SJSA1 (cell line): ENCODE data around the gene UTS2B. TPM values are rescaled to one million over a fixed set of nuclear protein-coding genes. Genes with fewer than 3 reads are reported as not detected.
A peak's percentile ranks its signal among the peaks of the same experiment; 100 is the strongest.

ENCODE experiments used
- DNase-seq, 2 experiments: peaks; one replicate each; pipeline ENCODE4 v3.0.0-alpha.2; 2015 to 2020; ENCODE audit warnings: low spot score in 2 of 2, low read depth in 1 of 2
- H3K27ac ChIP-seq: fragments of 250-450 bp; sonication (Bioruptor Pico); 2 replicates; pipeline ENCODE4 v1.5.1; 2020; ENCODE audit warnings: mild to moderate bottlenecking, moderate library complexity
- H3K27me3 ChIP-seq: fragments of 250-450 bp; sonication (Bioruptor Pico); replicated peaks from 2 replicates; pipeline ENCODE4 v1.5.1; 2020; ENCODE audit warnings: mild to moderate bottlenecking, moderate library complexity
- H3K36me3 ChIP-seq: fragments of 250-450 bp; sonication (Bioruptor Pico); 2 replicates; pipeline ENCODE4 v1.5.1; 2020; ENCODE audit warnings: mild to moderate bottlenecking
- H3K4me1 ChIP-seq: fragments of 250-450 bp; sonication (Bioruptor Pico); replicated peaks from 2 replicates; pipeline ENCODE4 v1.6.1; 2021; ENCODE audit warnings: mild to moderate bottlenecking
- H3K4me3 ChIP-seq: fragments of 250-450 bp; sonication (Bioruptor Pico); 2 replicates; pipeline ENCODE4 v1.5.1; 2020; ENCODE audit warnings: mild to moderate bottlenecking
- H3K9me3 ChIP-seq: fragments of 250-450 bp; sonication (Bioruptor Pico); replicated peaks from 2 replicates; pipeline ENCODE4 v1.5.1; 2020; ENCODE audit warnings: mild to moderate bottlenecking
- total RNA-seq: library from RNA; depleted of rRNA; stranded (reverse); fragments of >200 nt; shearing (Covaris generic); gene quantifications from 2 replicates; pipeline ENCODE4 v1.2.3, GENCODE V29; 2014

UTS2B gene
- total RNA-seq, 1 experiment from 2014 or later: 0.76 TPM

GRCh38 chr3:191342411-191342810, 12.1 kb upstream of the UTS2B start:
- H3K27me3 ChIP-seq: no peaks in the 10 kb centered on the region
- DNase-seq: no peak
- H3K27ac ChIP-seq: no peak overlapping the region
- no peaks in the 10 kb centered on the region for H3K36me3 ChIP-seq
- peaks cover 21% of the 10 kb centered on the region for H3K4me1 ChIP-seq
- H3K9me3 ChIP-seq: no peaks in the 10 kb centered on the region
- no peak overlapping the region for H3K4me3 ChIP-seq

- H3K27ac ChIP-seq: no peak overlapping the region
These were observed 11.7 kb upstream of the UTS2B start for GRCh38 chr3:191342006-191342405.

GRCh38 chr3:191340966-191341365, 10.6 kb upstream of the UTS2B start:
- no peak for DNase-seq
- Histone ChIP-seq H3K9me3 (no peaks in the 10 kb centered on the region), H3K36me3 (no peaks in the 10 kb centered on the region), H3K27ac (no peak overlapping the region), H3K27me3 (no peaks in the 10 kb centered on the region), H3K4me3 (no peak overlapping the region), H3K4me1 (peaks cover 36% of the 10 kb centered on the region)

More at GRCh38 chr3:191342006-191342405, 11.7 kb upstream of the UTS2B start:
- no peaks in the 10 kb centered on the region for H3K9me3 ChIP-seq
- H3K4me3 ChIP-seq: no peak overlapping the region
- H3K27me3 ChIP-seq: no peaks in the 10 kb centered on the region
- peaks cover 25% of the 10 kb centered on the region for H3K4me1 ChIP-seq
- DNase-seq: no peak
- H3K36me3 ChIP-seq: no peaks in the 10 kb centered on the region

GRCh38 chr3:191340351-191340750, 10.0 kb upstream of the UTS2B start:
- Histone ChIP-seq H3K4me1 (peaks cover 40% of the 10 kb centered on the region), H3K4me3 (no peak overlapping the region), H3K27me3 (no peaks in the 10 kb centered on the region), H3K27ac (no peak overlapping the region), H3K36me3 (no peaks in the 10 kb centered on the region), H3K9me3 (no peaks in the 10 kb centered on the region)
- no peak for DNase-seq

- Histone ChIP-seq H3K27ac (no peak overlapping the region), H3K36me3 (no peaks in the 10 kb centered on the region), H3K27me3 (no peaks in the 10 kb centered on the region), H3K4me3 (no peak overlapping the region), H3K4me1 (peaks cover 50% of the 10 kb centered on the region), H3K9me3 (no peaks in the 10 kb centered on the region)
- no peak for DNase-seq
These were observed 9.1 kb upstream of the UTS2B start for GRCh38 chr3:191339316-191339917.

- Histone ChIP-seq H3K27ac (peak overlapping the region; percentile 53), H3K27me3 (no peaks in the 10 kb centered on the region), H3K9me3 (no peaks in the 10 kb centered on the region), H3K4me3 (no peak overlapping the region), H3K36me3 (no peaks in the 10 kb centered on the region), H3K4me1 (peaks cover 53% of the 10 kb centered on the region)
- DNase-seq: no peak
These were observed 7.8 kb upstream of the UTS2B start for GRCh38 chr3:191338177-191338488.

GRCh38 chr3:191336833-191337232, 6.5 kb upstream of the UTS2B start:
- DNase-seq: no peak
- Histone ChIP-seq H3K4me3 (no peak overlapping the region), H3K27me3 (no peaks in the 10 kb centered on the region), H3K4me1 (peaks cover 64% of the 10 kb centered on the region), H3K9me3 (no peaks in the 10 kb centered on the region), H3K36me3 (no peaks in the 10 kb centered on the region), H3K27ac (peak overlapping the region; percentile 55; the same call in 1 of the 2 replicates)

GRCh38 chr3:191334346-191334893, 4.1 kb upstream of the UTS2B start:
- H3K36me3 ChIP-seq: peaks cover 2% of the 10 kb centered on the region
- no peak for DNase-seq
- peaks cover 67% of the 10 kb centered on the region for H3K4me1 ChIP-seq
- no peaks in the 10 kb centered on the region for H3K9me3 ChIP-seq
- no peak overlapping the region for H3K4me3 ChIP-seq
- no peaks in the 10 kb centered on the region for H3K27me3 ChIP-seq
- H3K27ac ChIP-seq: no peak overlapping the region

- DNase-seq: no peak
- H3K27me3 ChIP-seq: no peaks in the 10 kb centered on the region
- H3K4me3 ChIP-seq: no peak overlapping the region
- H3K4me1 ChIP-seq: peaks cover 65% of the 10 kb centered on the region
- peaks cover 5% of the 10 kb centered on the region for H3K36me3 ChIP-seq
- no peaks in the 10 kb centered on the region for H3K9me3 ChIP-seq
- H3K27ac ChIP-seq: no peak overlapping the region
These were observed 3.1 kb upstream of the UTS2B start for GRCh38 chr3:191333298-191333880.

GRCh38 chr3:191331388-191331787, 1.1 kb upstream of the UTS2B start:
- peak in 1 of 2 experiments; percentile 27 for DNase-seq
- peaks cover 5% of the 10 kb centered on the region for H3K36me3 ChIP-seq
- H3K4me3 ChIP-seq: peak overlapping the region; percentile 87
- peak overlapping the region; percentile 83 for H3K27ac ChIP-seq
- H3K27me3 ChIP-seq: no peaks in the 10 kb centered on the region
- no peaks in the 10 kb centered on the region for H3K9me3 ChIP-seq
- H3K4me1 ChIP-seq: peaks cover 45% of the 10 kb centered on the region

- Histone ChIP-seq H3K27ac (peak overlapping the region; percentile 83), H3K4me1 (peaks cover 37% of the 10 kb centered on the region), H3K9me3 (no peaks in the 10 kb centered on the region), H3K36me3 (peaks cover 5% of the 10 kb centered on the region), H3K27me3 (no peaks in the 10 kb centered on the region), H3K4me3 (peak overlapping the region; percentile 87)
- DNase-seq: peak in 1 of 2 experiments; percentile 47
These were observed 263 bp upstream of the UTS2B start for GRCh38 chr3:191330530-191331048.

GRCh38 chr3:191328962-191329653, 1.2 kb downstream of the UTS2B start, which contains the start of gene CCDC50:
CCDC50 (plus strand) TSS chr3:191329394; CDS start chr3:191329675, 281 bp downstream.
- Histone ChIP-seq H3K9me3 (no peaks in the 10 kb centered on the region), H3K4me1 (peaks cover 23% of the 10 kb centered on the region), H3K36me3 (peaks cover 5% of the 10 kb centered on the region), H3K27ac (peak within 1 kb of the TSS; percentile 83), H3K27me3 (no peaks in the 10 kb centered on the region), H3K4me3 (peak within 1 kb of the TSS; percentile 87)
- DNase-seq: peak; percentile 79 to 85

GRCh38 chr3:191328383-191328961, 1.9 kb downstream of the UTS2B start:
- no peaks in the 10 kb centered on the region for H3K9me3 ChIP-seq
- H3K27me3 ChIP-seq: no peaks in the 10 kb centered on the region
- DNase-seq: no peak
- peaks cover 23% of the 10 kb centered on the region for H3K4me1 ChIP-seq
- peak overlapping the region; percentile 87 for H3K4me3 ChIP-seq
- peaks cover 5% of the 10 kb centered on the region for H3K36me3 ChIP-seq
- H3K27ac ChIP-seq: peak overlapping the region; percentile 83
